ENCODE results near the gene PPP4R2. TPM values are rescaled to one million over a fixed set of nuclear protein-coding genes. Genes with fewer than 3 reads are reported as not detected.

The PPP4R2 gene
- total and polyA plus RNA-seq, 10 of the 15 experiments (the other 5 are each of a cell fraction or from before 2014, with no cell fraction given), result 16.7 to 83.4 (median 38.9) TPM

GRCh38 chr3:73115806-73116205, 119.2 kb downstream of the PPP4R2 start:
- in situ Hi-C loops (cut with MboI) (no loop called here), intact Hi-C loops (cut with micrococcal nuclease; ENCODE audit: unreplicated experiment) (no loop called here)
- no peaks in the 10 kb centered on the region for H4K20me1 ChIP-seq (ENCODE audit: control insufficient read depth, insufficient read depth)
- 0% methylated on average over 2 of the region's 2 CpGs for whole genome bisulfite sequencing (ENCODE audit: insufficient coverage, insufficient replicate concordance, low lambda C conversion rate, missing lambda C conversion rate)
- H3K4me1 ChIP-seq (ENCODE audit: control insufficient read depth, insufficient read depth, low read length), result no peaks in the 10 kb centered on the region
- BruUV-seq (replicated peaks), result no TSS peak
- H3K9me3 ChIP-seq (replicated peaks; ENCODE audit: control insufficient read depth, insufficient read depth, low read length), result no peaks in the 10 kb centered on the region
- TF ChIP-seq HCFC1 (IDR thresholded peaks at IDR 0.05; ENCODE audit: low read length) (no peak), EZH2 (IDR thresholded peaks at IDR 0.05; ENCODE audit: borderline replicate concordance, control insufficient read depth, low read depth, low read length) (no peak), RAD51 (IDR thresholded peaks at IDR 0.05) (no peak), FOXK2 (IDR thresholded peaks at IDR 0.05) (no peak), SRF (IDR thresholded peaks at IDR 0.05; ENCODE audit: low read depth in 2 of 2, low read length in 2 of 2) (no peak), EP300 (IDR thresholded peaks at IDR 0.05; ENCODE audit: borderline replicate concordance in 1 of 2, control insufficient read depth in 1 of 2, low read depth in 2 of 2, low read length in 2 of 2) (no peak), ZSCAN29 (IDR thresholded peaks at IDR 0.05) (no peak), ZBTB40 (IDR thresholded peaks at IDR 0.05; ENCODE audit: borderline replicate concordance) (no peak), JUNB (IDR thresholded peaks at IDR 0.05) (no peak), ZNF622 (IDR thresholded peaks at IDR 0.05) (no peak), CREB1 (IDR thresholded peaks at IDR 0.05; ENCODE audit: low read depth) (no peak), E2F4 (IDR thresholded peaks at IDR 0.05; ENCODE audit: low read depth, low read length) (no peak), TCF12 (IDR thresholded peaks at IDR 0.05; ENCODE audit: low read depth, low read length) (no peak), MYC (IDR thresholded peaks at IDR 0.05; ENCODE audit: insufficient read depth, insufficient read length, insufficient replicate concordance, low read length, severe bottlenecking) (no peak)
- no peak overlapping the region for H3K4me3 ChIP-seq
- CTCF ChIA-PET, result no interaction called here
- H3K27ac ChIP-seq (ENCODE audit: control insufficient read depth, insufficient read depth), result no peak overlapping the region
- POLR2A ChIA-PET, result no interaction called here
- SMC1A ChIA-PET (ENCODE audit: uncharacterized antibody, unreplicated experiment), result interaction anchor here (1.2 kb wide), 1 partner anchor 24 kb away, joined by 4 read pairs; no protein-coding TSS in a partner anchor
- RAD21 ChIA-PET (ENCODE audit: unreplicated experiment), result no interaction called here
- H3K4me2 ChIP-seq (ENCODE audit: control insufficient read depth, insufficient read depth), result no peak overlapping the region
- no peak for ATAC-seq
- no peaks in the 10 kb centered on the region for H3K36me3 ChIP-seq (ENCODE audit: control insufficient read depth in 2 of 2, insufficient read depth in 2 of 2, low read length in 1 of 2)
- H3K27me3 ChIP-seq (replicated peaks in 1 of 2; ENCODE audit: control insufficient read depth in 2 of 2, insufficient read depth in 2 of 2, low read length in 1 of 2), result 0 out of 4 replicates have a peak, but pooled peaks cover 0 to 1% of the 10 kb centered on the region in 2 experiments
- no peak overlapping the region for H2AFZ ChIP-seq (ENCODE audit: control insufficient read depth, low read depth, low read length)
- no peak for DNase-seq (ENCODE audit: low read depth, low spot score)
- H3K9ac ChIP-seq (ENCODE audit: control insufficient read depth, insufficient read depth, low read length), result no peak overlapping the region
- H3K79me2 ChIP-seq (ENCODE audit: control insufficient read depth, insufficient read depth, low read length), result no peaks in the 10 kb centered on the region
- FAIRE-seq, result no peak
